ENCODE data around the gene GFY. TPM values are rescaled to one million over a fixed set of nuclear protein-coding genes. Genes with fewer than 3 reads are reported as not detected.
A peak's percentile ranks its signal among the peaks of the same experiment; 100 is the strongest.

Gene GFY
- total and polyA plus RNA-seq, 9 of the 15 experiments (the other 6 are each of a cell fraction or from before 2014, with no cell fraction given) = 0.06 to 0.40 (median 0.19) TPM; not detected in 3

DNA sequence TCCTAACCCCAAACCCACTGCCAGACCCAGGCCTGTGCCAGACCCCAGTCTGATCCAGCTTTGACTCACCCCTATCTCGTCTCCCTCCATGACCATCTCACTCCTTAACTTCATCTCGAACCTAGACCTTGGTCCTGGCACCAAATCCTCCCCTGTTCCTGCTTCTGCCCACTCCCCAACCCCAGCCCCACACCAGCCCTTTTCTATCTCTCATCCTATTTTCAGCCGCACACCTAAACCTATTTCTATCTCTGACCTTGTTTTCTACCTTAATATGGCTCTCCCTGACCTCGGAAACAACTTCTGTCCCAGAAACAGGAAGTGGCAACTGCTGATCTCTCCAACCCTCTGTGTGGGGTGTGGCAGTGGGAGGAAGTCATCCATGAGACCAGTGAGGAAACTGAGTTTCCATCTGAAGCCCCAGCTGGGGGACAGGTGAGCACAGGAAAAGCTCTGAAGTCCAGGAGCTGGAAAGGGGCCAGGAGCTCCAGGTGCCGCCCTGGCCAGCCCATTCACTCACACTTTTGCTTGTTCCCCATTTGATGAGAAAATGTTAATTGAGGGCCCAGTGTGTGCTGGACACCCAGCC lies 15.7 kb upstream of the GFY start (continued):
- TF ChIP-seq KLF6 (CRISPR knock-in tag; IDR thresholded peaks at IDR 0.05; ENCODE audit: borderline replicate concordance) (0 out of 2 replicates have a peak, but pooled peaks have one; percentile 71), FOXK2 (conservative IDR thresholded peaks at IDR 0.05 in 1 of 2, IDR thresholded peaks at IDR 0.05 in 1 of 2; ENCODE audit: low read depth in 2 of 2) (peak; percentile 56 to 58; a peak in 3 of 4 replicates), YBX1 (IDR thresholded peaks at IDR 0.05) (no peak), SLC30A9 (CRISPR knock-in tag; IDR thresholded peaks at IDR 0.05) (no peak), STAT5A (IDR thresholded peaks at IDR 0.05; ENCODE audit: borderline replicate concordance, low read length) (no peak), KDM5B (IDR thresholded peaks at IDR 0.05; ENCODE audit: insufficient replicate concordance, low read depth, low read length) (no peak), FOXK1 (CRISPR knock-in tag; IDR thresholded peaks at IDR 0.05; ENCODE audit: borderline replicate concordance) (no peak), RNF2 (IDR thresholded peaks at IDR 0.05) (no peak), RCOR1 (IDR thresholded peaks at IDR 0.05; ENCODE audit: borderline replicate concordance in 1 of 2, low read depth in 2 of 2, low read length in 2 of 2) (no peak), FOXP1 (CRISPR knock-in tag; IDR thresholded peaks at IDR 0.05) (no peak), MAFF (IDR thresholded peaks at IDR 0.05; ENCODE audit: low read length) (no peak), ETV1 (tag; conservative IDR thresholded peaks at IDR 0.05; ENCODE audit: low read depth) (peak; percentile 26; the same call in 1 of the 2 replicates)
- TF ChIP-seq, protein P1, sequence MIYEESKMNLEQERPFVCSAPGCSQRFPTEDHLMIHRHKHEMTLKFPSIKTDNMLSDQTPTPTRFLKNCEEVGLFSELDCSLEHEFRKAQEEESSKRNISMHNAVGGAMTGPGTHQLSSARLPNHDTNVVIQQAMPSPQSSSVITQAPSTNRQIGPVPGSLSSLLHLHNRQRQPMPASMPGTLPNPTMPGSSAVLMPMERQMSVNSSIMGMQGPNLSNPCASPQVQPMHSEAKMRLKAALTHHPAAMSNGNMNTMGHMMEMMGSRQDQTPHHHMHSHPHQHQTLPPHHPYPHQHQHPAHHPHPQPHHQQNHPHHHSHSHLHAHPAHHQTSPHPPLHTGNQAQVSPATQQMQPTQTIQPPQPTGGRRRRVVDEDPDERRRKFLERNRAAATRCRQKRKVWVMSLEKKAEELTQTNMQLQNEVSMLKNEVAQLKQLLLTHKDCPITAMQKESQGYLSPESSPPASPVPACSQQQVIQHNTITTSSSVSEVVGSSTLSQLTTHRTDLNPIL (CRISPR knock-in tag; IDR thresholded peaks at IDR 0.05) = no peak
- TF ChIP-seq, protein P2, sequence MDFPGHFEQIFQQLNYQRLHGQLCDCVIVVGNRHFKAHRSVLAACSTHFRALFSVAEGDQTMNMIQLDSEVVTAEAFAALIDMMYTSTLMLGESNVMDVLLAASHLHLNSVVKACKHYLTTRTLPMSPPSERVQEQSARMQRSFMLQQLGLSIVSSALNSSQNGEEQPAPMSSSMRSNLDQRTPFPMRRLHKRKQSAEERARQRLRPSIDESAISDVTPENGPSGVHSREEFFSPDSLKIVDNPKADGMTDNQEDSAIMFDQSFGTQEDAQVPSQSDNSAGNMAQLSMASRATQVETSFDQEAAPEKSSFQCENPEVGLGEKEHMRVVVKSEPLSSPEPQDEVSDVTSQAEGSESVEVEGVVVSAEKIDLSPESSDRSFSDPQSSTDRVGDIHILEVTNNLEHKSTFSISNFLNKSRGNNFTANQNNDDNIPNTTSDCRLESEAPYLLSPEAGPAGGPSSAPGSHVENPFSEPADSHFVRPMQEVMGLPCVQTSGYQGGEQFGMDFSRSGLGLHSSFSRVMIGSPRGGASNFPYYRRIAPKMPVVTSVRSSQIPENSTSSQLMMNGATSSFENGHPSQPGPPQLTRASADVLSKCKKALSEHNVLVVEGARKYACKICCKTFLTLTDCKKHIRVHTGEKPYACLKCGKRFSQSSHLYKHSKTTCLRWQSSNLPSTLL (IDR thresholded peaks at IDR 0.05) = no peak
- TF ChIP-seq, protein P3, sequence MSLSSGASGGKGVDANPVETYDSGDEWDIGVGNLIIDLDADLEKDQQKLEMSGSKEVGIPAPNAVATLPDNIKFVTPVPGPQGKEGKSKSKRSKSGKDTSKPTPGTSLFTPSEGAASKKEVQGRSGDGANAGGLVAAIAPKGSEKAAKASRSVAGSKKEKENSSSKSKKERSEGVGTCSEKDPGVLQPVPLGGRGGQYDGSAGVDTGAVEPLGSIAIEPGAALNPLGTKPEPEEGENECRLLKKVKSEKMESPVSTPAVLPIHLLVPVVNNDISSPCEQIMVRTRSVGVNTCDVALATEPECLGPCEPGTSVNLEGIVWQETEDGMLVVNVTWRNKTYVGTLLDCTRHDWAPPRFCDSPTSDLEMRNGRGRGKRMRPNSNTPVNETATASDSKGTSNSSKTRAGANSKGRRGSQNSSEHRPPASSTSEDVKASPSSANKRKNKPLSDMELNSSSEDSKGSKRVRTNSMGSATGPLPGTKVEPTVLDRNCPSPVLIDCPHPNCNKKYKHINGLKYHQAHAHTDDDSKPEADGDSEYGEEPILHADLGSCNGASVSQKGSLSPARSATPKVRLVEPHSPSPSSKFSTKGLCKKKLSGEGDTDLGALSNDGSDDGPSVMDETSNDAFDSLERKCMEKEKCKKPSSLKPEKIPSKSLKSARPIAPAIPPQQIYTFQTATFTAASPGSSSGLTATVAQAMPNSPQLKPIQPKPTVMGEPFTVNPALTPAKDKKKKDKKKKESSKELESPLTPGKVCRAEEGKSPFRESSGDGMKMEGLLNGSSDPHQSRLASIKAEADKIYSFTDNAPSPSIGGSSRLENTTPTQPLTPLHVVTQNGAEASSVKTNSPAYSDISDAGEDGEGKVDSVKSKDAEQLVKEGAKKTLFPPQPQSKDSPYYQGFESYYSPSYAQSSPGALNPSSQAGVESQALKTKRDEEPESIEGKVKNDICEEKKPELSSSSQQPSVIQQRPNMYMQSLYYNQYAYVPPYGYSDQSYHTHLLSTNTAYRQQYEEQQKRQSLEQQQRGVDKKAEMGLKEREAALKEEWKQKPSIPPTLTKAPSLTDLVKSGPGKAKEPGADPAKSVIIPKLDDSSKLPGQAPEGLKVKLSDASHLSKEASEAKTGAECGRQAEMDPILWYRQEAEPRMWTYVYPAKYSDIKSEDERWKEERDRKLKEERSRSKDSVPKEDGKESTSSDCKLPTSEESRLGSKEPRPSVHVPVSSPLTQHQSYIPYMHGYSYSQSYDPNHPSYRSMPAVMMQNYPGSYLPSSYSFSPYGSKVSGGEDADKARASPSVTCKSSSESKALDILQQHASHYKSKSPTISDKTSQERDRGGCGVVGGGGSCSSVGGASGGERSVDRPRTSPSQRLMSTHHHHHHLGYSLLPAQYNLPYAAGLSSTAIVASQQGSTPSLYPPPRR (CRISPR knock-in tag; IDR thresholded peaks at IDR 0.05; ENCODE audit: borderline replicate concordance) = no peak
- TF ChIP-seq, protein P4, sequence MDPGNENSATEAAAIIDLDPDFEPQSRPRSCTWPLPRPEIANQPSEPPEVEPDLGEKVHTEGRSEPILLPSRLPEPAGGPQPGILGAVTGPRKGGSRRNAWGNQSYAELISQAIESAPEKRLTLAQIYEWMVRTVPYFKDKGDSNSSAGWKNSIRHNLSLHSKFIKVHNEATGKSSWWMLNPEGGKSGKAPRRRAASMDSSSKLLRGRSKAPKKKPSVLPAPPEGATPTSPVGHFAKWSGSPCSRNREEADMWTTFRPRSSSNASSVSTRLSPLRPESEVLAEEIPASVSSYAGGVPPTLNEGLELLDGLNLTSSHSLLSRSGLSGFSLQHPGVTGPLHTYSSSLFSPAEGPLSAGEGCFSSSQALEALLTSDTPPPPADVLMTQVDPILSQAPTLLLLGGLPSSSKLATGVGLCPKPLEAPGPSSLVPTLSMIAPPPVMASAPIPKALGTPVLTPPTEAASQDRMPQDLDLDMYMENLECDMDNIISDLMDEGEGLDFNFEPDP (CRISPR knock-in tag; IDR thresholded peaks at IDR 0.05) = no peak
